Measurements from ENCODE around the gene DDO.

GRCh38 chr6:110449541-110449895, 34.1 kb upstream of the DDO start:
- TF ChIP-seq, protein P1, sequence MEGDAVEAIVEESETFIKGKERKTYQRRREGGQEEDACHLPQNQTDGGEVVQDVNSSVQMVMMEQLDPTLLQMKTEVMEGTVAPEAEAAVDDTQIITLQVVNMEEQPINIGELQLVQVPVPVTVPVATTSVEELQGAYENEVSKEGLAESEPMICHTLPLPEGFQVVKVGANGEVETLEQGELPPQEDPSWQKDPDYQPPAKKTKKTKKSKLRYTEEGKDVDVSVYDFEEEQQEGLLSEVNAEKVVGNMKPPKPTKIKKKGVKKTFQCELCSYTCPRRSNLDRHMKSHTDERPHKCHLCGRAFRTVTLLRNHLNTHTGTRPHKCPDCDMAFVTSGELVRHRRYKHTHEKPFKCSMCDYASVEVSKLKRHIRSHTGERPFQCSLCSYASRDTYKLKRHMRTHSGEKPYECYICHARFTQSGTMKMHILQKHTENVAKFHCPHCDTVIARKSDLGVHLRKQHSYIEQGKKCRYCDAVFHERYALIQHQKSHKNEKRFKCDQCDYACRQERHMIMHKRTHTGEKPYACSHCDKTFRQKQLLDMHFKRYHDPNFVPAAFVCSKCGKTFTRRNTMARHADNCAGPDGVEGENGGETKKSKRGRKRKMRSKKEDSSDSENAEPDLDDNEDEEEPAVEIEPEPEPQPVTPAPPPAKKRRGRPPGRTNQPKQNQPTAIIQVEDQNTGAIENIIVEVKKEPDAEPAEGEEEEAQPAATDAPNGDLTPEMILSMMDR (IDR thresholded peaks at IDR 0.05; ENCODE audit: insufficient read depth, low read length, poor library complexity, severe bottlenecking), result no peak
- no peak for TF ChIP-seq EZH2phosphoT487 (conservative IDR thresholded peaks at IDR 0.05; ENCODE audit: low read length)
